HEK293 (cell line): Measurements from ENCODE around the gene ZER1.

Experiments
- CTCF ChIA-PET: fragments of 350-600 bp; formaldehyde crosslinking; extraction: SDS; loops from one replicate; lab custom pipeline; 2021; ENCODE audit warnings: antibody characterized with exemption; lab: Yijun Ruan, JAX
- POLR2A ChIA-PET: fragments of 300-600 bp; formaldehyde crosslinking; extraction: SDS; loops from one replicate; lab custom pipeline; 2020; ENCODE audit warnings: antibody characterized with exemption, inconsistent platforms; lab: Yijun Ruan, JAX
- H3K27ac ChIP-seq: fragments of 200-500 bp; sonication (Bioruptor generic); 2 replicates; pipeline ENCODE4 v1.5.1; 2014; ENCODE audit warnings: low read depth, low read length, control low read depth, inconsistent platforms; ENCODE audit errors: extremely low read depth
- H3K36me3 ChIP-seq, 2 experiments: fragments of 200-500 bp in 1 of 2; sonication (Bioruptor generic) in 1 of 2; 1 replicate in 1 of 2; 2 replicates in 1 of 2; pipeline ENCODE4 v1.5.1; 2014 to 2017; ENCODE audit warnings: inconsistent platforms in 2 of 2, low read length in 2 of 2; ENCODE audit not compliant: control insufficient read depth in 2 of 2, insufficient read depth in 1 of 2
- H3K4me1 ChIP-seq: fragments of 200-500 bp; sonication (Bioruptor generic); 2 replicates; pipeline ENCODE4 v1.5.1; 2014; ENCODE audit warnings: mild to moderate bottlenecking, low read length, inconsistent platforms; ENCODE audit not compliant: control insufficient read depth, insufficient read depth
- H3K4me3 ChIP-seq: 2 replicates; pipeline ENCODE4 v1.5.1; 2011; ENCODE audit warnings: low read depth, mild to moderate bottlenecking, control low read depth, low read length, moderate library complexity
- H3K9me3 ChIP-seq: fragments of 200-500 bp; sonication (Bioruptor generic); 2 replicates; pipeline ENCODE4 v1.5.1; 2014; ENCODE audit warnings: low read depth, low read length, inconsistent platforms; ENCODE audit not compliant: control insufficient read depth, insufficient read depth
- GLIS2 ChIP-seq: fragments of 450-650 bp; formaldehyde crosslinking; IDR thresholded peaks from 2 replicates; pipeline ENCODE4 v1.5.1; 2016; ENCODE audit warnings: missing biosample characterization, missing genetic modification characterization
- HIC1 ChIP-seq: fragments of 450-650 bp; formaldehyde crosslinking; IDR thresholded peaks from 2 replicates; pipeline ENCODE4 v1.5.1; 2016; ENCODE audit warnings: missing biosample characterization, missing genetic modification characterization
- HOXC10 ChIP-seq: sonication (generic); formaldehyde crosslinking; IDR thresholded peaks from 2 replicates; pipeline ENCODE4 v1.8.1; 2023; ENCODE audit warnings: mild to moderate bottlenecking, missing genetic modification reagents
- KLF1 ChIP-seq: fragments of 450-650 bp; formaldehyde crosslinking; IDR thresholded peaks from 2 replicates; pipeline ENCODE4 v1.5.1; 2016; ENCODE audit warnings: missing biosample characterization, missing genetic modification characterization
- SCRT1 ChIP-seq: fragments of 450-650 bp; formaldehyde crosslinking; IDR thresholded peaks from 2 replicates; pipeline ENCODE4 v1.5.1; 2016; ENCODE audit warnings: missing biosample characterization, missing genetic modification characterization, borderline replicate concordance
- SCRT2 ChIP-seq: fragments of 450-650 bp; formaldehyde crosslinking; IDR thresholded peaks from 2 replicates; pipeline ENCODE4 v1.5.1; 2016; ENCODE audit warnings: missing biosample characterization, missing genetic modification characterization
- YY2 ChIP-seq: fragments of 450-650 bp; formaldehyde crosslinking; IDR thresholded peaks from 2 replicates; pipeline ENCODE4 v1.5.1; 2016; ENCODE audit warnings: missing biosample characterization, missing genetic modification characterization
- ZNF10 ChIP-seq: fragments of 450-650 bp; formaldehyde crosslinking; IDR thresholded peaks from 2 replicates; pipeline ENCODE4 v1.5.1; 2017; ENCODE audit warnings: missing biosample characterization, missing genetic modification characterization
- ZNF140 ChIP-seq: fragments of 450-650 bp; formaldehyde crosslinking; IDR thresholded peaks from 2 replicates; pipeline ENCODE4 v1.5.1; 2016; ENCODE audit warnings: missing biosample characterization, missing genetic modification characterization
- ZNF302 ChIP-seq: fragments of 450-650 bp; formaldehyde crosslinking; IDR thresholded peaks from 2 replicates; pipeline ENCODE4 v1.5.1; 2016; ENCODE audit warnings: missing biosample characterization, missing genetic modification characterization, low read depth
- ZNF324 ChIP-seq: fragments of 450-650 bp; formaldehyde crosslinking; IDR thresholded peaks from 2 replicates; pipeline ENCODE4 v1.5.1; 2016; ENCODE audit warnings: missing biosample characterization, missing genetic modification characterization
- ZNF416 ChIP-seq: fragments of 450-650 bp; formaldehyde crosslinking; IDR thresholded peaks from 2 replicates; pipeline ENCODE4 v1.5.1; 2016; ENCODE audit warnings: missing biosample characterization, missing genetic modification characterization
- ZNF433 ChIP-seq: fragments of 450-650 bp; formaldehyde crosslinking; IDR thresholded peaks from 2 replicates; pipeline ENCODE4 v1.5.1; 2016; ENCODE audit warnings: missing biosample characterization, missing genetic modification characterization, low read depth
- ZNF530 ChIP-seq: fragments of 450-650 bp; formaldehyde crosslinking; IDR thresholded peaks from 2 replicates; pipeline ENCODE4 v1.5.1; 2016; ENCODE audit warnings: low read depth, missing biosample characterization, missing genetic modification characterization
- ZNF548 ChIP-seq: fragments of 450-650 bp; formaldehyde crosslinking; IDR thresholded peaks from 2 replicates; pipeline ENCODE4 v1.5.1; 2016; ENCODE audit warnings: missing biosample characterization, missing genetic modification characterization
- ZNF626 ChIP-seq: fragments of 450-650 bp; sonication (Bioruptor Pico); formaldehyde crosslinking; IDR thresholded peaks from 2 replicates; pipeline ENCODE4 v1.5.1; 2018; ENCODE audit warnings: missing biosample characterization, missing genetic modification characterization, inconsistent platforms
- TF ChIP-seq, protein P1 (sequence below): fragments of 450-650 bp; formaldehyde crosslinking; IDR thresholded peaks from 2 replicates; pipeline ENCODE4 v1.5.1; 2016; ENCODE audit warnings: missing biosample characterization, missing genetic modification characterization
- TF ChIP-seq, protein P2 (sequence below): fragments of 450-650 bp; formaldehyde crosslinking; optimal IDR thresholded peaks from 2 replicates; pipeline ENCODE3; 2016; ENCODE audit warnings: missing biosample characterization, mild to moderate bottlenecking, missing genetic modification characterization

ZER1 gene

DNA sequence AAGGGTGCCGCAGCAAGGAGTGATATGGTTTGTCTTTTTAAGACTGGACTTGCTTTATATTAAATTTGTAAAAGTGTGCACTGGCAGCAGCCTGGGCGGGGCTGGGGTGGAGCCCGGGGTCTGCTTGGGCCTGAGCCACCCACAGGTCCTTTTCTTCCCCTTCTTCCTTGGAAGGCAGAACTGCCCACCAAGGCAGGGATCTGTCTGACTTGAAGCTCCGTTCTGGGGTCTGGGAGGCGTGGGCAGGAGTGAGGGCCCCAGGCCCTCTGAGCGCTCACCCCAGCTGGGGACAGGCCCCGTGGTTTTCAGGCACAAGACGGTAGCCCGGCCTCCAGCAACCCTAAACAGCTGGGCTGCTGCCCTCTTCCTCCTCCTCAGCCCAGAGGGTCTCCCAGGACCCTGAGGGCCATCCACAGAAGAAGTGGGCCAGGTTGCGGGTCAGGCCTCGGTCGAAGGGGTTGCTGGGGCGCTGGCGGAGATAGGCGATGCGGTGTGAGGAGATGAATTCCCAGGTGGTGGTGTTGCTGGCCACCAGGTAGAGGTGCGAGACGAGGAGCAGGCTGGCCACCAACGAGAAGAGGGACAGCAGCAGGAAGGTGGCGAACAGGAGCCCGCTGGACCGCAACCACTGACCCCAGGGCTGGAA, 50.8 kb downstream of the ZER1 start:
- TF ChIP-seq SCRT1: no peak
- TF ChIP-seq KLF1: peak; percentile 17; the same call in 1 of the 2 replicates
- ChIA-PET POLR2A (interaction anchor here (1.0 kb wide), 1 partner anchor 24 kb away, joined by 3 read pairs; no protein-coding TSS in a partner anchor), CTCF (no interaction called here)
- no peak overlapping the region for H3K27ac ChIP-seq
- H3K36me3 ChIP-seq: peaks cover 3 to 40% of the 10 kb centered on the region in 2 experiments; a peak in 2 of 3 replicates
- no peaks in the 10 kb centered on the region for H3K9me3 ChIP-seq
- H3K4me3 ChIP-seq: no peak overlapping the region
- H3K4me1 ChIP-seq: no peaks in the 10 kb centered on the region

GRCh38 chr9:128719919-128720605, 51.7 kb downstream of the ZER1 start:
- TF ChIP-seq HOXC10 (CRISPR knock-in tag) (no peak), GLIS2 (tag by site-specific recombination) (peak; percentile 12; the same call in 1 of the 2 replicates), HIC1 (peak; percentile 23; the same call in 1 of the 2 replicates)
- H3K9me3 ChIP-seq: no peaks in the 10 kb centered on the region
- POLR2A ChIA-PET: interaction anchor here (0.6 to 1.1 kb wide), 2 partner anchors 14 to 210 kb away, joined by 3 read pairs; no protein-coding TSS in a partner anchor
- CTCF ChIA-PET: no interaction called here
- H3K4me3 ChIP-seq: no peak overlapping the region
- no peak overlapping the region for H3K27ac ChIP-seq
- H3K4me1 ChIP-seq: no peaks in the 10 kb centered on the region
- H3K36me3 ChIP-seq: peaks cover 3 to 47% of the 10 kb centered on the region in 2 experiments; a peak in 2 of 3 replicates

GRCh38 chr9:128718475-128718874, 53.3 kb downstream of the ZER1 start:
- no peak for TF ChIP-seq SCRT1
- no peak for TF ChIP-seq ZNF548 (tag by site-specific recombination)
- no peak for TF ChIP-seq ZNF416 (tag by site-specific recombination)
- TF ChIP-seq ZNF626 (tag by site-specific recombination): no peak
- TF ChIP-seq, protein P1, sequence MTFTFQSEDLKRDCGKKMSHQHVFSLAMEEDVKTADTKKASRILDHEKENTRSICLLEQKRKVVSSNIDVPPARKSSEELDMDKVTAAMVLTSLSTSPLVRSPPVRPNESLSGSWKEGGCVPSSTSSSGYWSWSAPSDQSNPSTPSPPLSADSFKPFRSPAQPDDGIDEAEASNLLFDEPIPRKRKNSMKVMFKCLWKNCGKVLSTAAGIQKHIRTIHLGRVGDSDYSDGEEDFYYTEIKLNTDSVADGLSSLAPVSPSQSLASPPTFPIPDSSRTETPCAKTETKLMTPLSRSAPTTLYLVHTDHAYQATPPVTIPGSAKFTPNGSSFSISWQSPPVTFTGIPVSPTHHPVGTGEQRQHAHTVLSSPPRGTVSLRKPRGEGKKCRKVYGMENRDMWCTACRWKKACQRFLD (tag by site-specific recombination): no peak
- TF ChIP-seq YY2: no peak
- no peak for TF ChIP-seq ZNF10 (tag by site-specific recombination)
- TF ChIP-seq, protein P2, sequence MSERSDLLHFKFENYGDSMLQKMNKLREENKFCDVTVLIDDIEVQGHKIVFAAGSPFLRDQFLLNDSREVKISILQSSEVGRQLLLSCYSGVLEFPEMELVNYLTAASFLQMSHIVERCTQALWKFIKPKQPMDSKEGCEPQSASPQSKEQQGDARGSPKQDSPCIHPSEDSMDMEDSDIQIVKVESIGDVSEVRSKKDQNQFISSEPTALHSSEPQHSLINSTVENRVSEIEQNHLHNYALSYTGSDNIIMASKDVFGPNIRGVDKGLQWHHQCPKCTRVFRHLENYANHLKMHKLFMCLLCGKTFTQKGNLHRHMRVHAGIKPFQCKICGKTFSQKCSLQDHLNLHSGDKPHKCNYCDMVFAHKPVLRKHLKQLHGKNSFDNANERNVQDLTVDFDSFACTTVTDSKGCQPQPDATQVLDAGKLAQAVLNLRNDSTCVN: no peak
- TF ChIP-seq ZNF433 (tag by site-specific recombination): no peak
- no peak for TF ChIP-seq ZNF302
- TF ChIP-seq ZNF140 (tag by site-specific recombination): no peak
- no peak for TF ChIP-seq ZNF530
- no peak for TF ChIP-seq SCRT2 (tag by site-specific recombination)
- TF ChIP-seq ZNF324 (tag by site-specific recombination): no peak
- TF ChIP-seq, all 188 proteins: peak for 0
- ChIA-PET CTCF (interaction anchor here (0.7 to 1.6 kb wide), 2 partner anchors 16 to 65 kb away, joined by 4 to 6 read pairs; partner anchors contain the start of gene PKN3), POLR2A (interaction anchor here (0.6 to 1.2 kb wide), 4 partner anchors 11 to 602 kb away, joined by 3 to 6 read pairs (median 4); no protein-coding TSS in a partner anchor)
- no peak overlapping the region for H3K27ac ChIP-seq
- no peak overlapping the region for H3K4me3 ChIP-seq
- no peaks in the 10 kb centered on the region for H3K9me3 ChIP-seq
- peaks cover 3 to 63% of the 10 kb centered on the region in 2 experiments; a peak in 2 of 3 replicates for H3K36me3 ChIP-seq
- H3K4me1 ChIP-seq: no peaks in the 10 kb centered on the region
